Fibroblast of lung (primary cell): ENCODE data around the gene PLK2. TPM values are rescaled to one million over a fixed set of nuclear protein-coding genes. Genes with fewer than 3 reads are reported as not detected.

Experiments used
- DNase-seq, 2 donors: peaks; one replicate each; pipeline versions ENCODE4 v3.0.0 to v3.0.0-alpha.2; 2010; ENCODE audit warnings: low read depth in 2 of 2
- H2AFZ ChIP-seq: 2 replicates; pipeline ENCODE4 v1.5.1; 2012; ENCODE audit warnings: low read length, control low read depth, inconsistent platforms
- H3K27ac ChIP-seq: 2 replicates; pipeline ENCODE4 v1.5.1; 2011; ENCODE audit warnings: low read length, control low read depth; ENCODE audit not compliant: insufficient read depth
- H3K27me3 ChIP-seq: 2 replicates; pipeline ENCODE4 v1.5.1; 2011; ENCODE audit warnings: mild to moderate bottlenecking, low read length; ENCODE audit not compliant: control insufficient read depth, insufficient read depth
- H3K36me3 ChIP-seq: 2 replicates; pipeline ENCODE4 v1.5.1; 2011; ENCODE audit warnings: low read length; ENCODE audit not compliant: control insufficient read depth, insufficient read depth
- H3K4me1 ChIP-seq: 2 replicates; pipeline ENCODE4 v1.5.1; 2011; ENCODE audit warnings: low read length; ENCODE audit not compliant: control insufficient read depth, insufficient read depth; ENCODE audit errors: extremely low read depth
- H3K4me2 ChIP-seq: 2 replicates; pipeline ENCODE4 v1.5.1; 2011; ENCODE audit warnings: low read length, control low read depth; ENCODE audit not compliant: insufficient read depth; ENCODE audit errors: extremely low read depth
- H3K4me3 ChIP-seq, 4 experiments: fragments of 200-600 bp in 1 of 4; sonication (generic) in 1 of 4; replicated peaks in 1 of 4; 2 replicates each; pipeline ENCODE4 v1.5.1; 2011 to 2016; ENCODE audit warnings: low read length in 4 of 4, low read depth in 3 of 4, mild to moderate bottlenecking in 3 of 4, control low read depth in 2 of 4, inconsistent platforms in 1 of 4, mixed read lengths in 1 of 4; ENCODE audit not compliant: insufficient read depth in 1 of 4; ENCODE audit errors: control extremely low read depth in 1 of 4
- H3K79me2 ChIP-seq: 2 replicates; pipeline ENCODE4 v1.5.1; 2012; ENCODE audit warnings: mild to moderate bottlenecking, low read length, inconsistent platforms; ENCODE audit not compliant: control insufficient read depth, insufficient read depth
- H3K9ac ChIP-seq: 2 replicates; pipeline ENCODE4 v1.5.1; 2011; ENCODE audit warnings: mild to moderate bottlenecking, low read length, control low read depth; ENCODE audit not compliant: insufficient read depth
- H3K9me3 ChIP-seq: 2 replicates; pipeline ENCODE4 v1.5.1; 2012; ENCODE audit warnings: low read depth, low read length; ENCODE audit not compliant: control insufficient read depth, insufficient read depth
- H4K20me1 ChIP-seq: 2 replicates; pipeline ENCODE4 v1.5.1; 2011; ENCODE audit warnings: low read length; ENCODE audit not compliant: control insufficient read depth, insufficient read depth; ENCODE audit errors: extremely low read depth
- CTCF ChIP-seq, 2 donors: IDR thresholded peaks in 1 of 2; conservative IDR thresholded peaks in 1 of 2; 1 replicate in 1 of 2; 2 replicates in 1 of 2; pipeline ENCODE4 v1.5.1; 2011 to 2012; ENCODE audit warnings: low read length in 2 of 2, control low read depth in 1 of 2, inconsistent platforms in 1 of 2, low read depth in 1 of 2, mild to moderate bottlenecking in 1 of 2
- EZH2 ChIP-seq: IDR thresholded peaks from 2 replicates; pipeline ENCODE4 v1.5.1; 2012; ENCODE audit warnings: low read length, control low read depth, mild to moderate bottlenecking; ENCODE audit errors: missing control alignments
- polyA plus RNA-seq, 2 donors: library from polyadenylated mRNA; depleted of rRNA in 1 of 2; stranded (reverse) in 1 of 2; unstranded in 1 of 2; fragments of >200 nt; gene quantifications; 2 replicates each; pipeline ENCODE4 v1.2.1, GENCODE V29; 2011 to 2012; ENCODE audit warnings: missing spikeins in 1 of 2
- total RNA-seq: library from RNA; depleted of rRNA; stranded (reverse); fragments of >200 nt; gene quantifications from 2 replicates; pipeline ENCODE4 v1.2.1, GENCODE V29; 2014

Gene PLK2
- total and polyA plus RNA-seq, 2 donors (not counting 1 experiment from before 2014, with no cell fraction given): 26.8 to 983 TPM

DNA sequence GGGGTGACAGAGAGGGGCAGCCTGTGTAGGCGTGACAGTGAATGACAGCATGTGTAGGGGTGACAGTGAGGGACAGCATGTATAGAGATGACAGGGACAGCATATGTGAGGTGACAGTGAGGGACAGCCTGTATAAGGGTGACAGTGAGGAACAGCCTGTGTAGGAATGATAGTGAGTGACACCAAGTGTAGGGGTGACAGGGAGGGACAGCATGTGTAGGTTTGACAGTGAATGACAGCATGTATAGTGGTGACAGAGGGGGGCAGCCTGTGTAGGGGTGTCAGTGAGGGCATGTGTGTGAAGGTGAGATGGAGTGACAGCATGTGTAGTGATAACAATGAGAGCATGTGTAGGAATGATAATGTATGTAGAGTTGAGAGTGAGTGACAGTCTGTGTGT lies 22.6 kb upstream of the PLK2 start:
- Histone ChIP-seq H2AFZ (no peak overlapping the region), H4K20me1 (no peaks in the 10 kb centered on the region), H3K27ac (no peak overlapping the region), H3K4me2 (no peak overlapping the region), H3K9ac (no peak overlapping the region), H3K79me2 (no peaks in the 10 kb centered on the region), H3K36me3 (no peaks in the 10 kb centered on the region), H3K9me3 (no peaks in the 10 kb centered on the region), H3K4me3 (no peak overlapping the region), H3K27me3 (no peaks in the 10 kb centered on the region), H3K4me1 (no peaks in the 10 kb centered on the region)
- DNase-seq: no peak
- no peak for TF ChIP-seq EZH2
- TF ChIP-seq CTCF (conservative IDR thresholded peaks at IDR 0.05 in 1 of 2, IDR thresholded peaks at IDR 0.05 in 1 of 2; ENCODE audit: low read depth in 1 of 2, low read length in 2 of 2): no peak

DNA sequence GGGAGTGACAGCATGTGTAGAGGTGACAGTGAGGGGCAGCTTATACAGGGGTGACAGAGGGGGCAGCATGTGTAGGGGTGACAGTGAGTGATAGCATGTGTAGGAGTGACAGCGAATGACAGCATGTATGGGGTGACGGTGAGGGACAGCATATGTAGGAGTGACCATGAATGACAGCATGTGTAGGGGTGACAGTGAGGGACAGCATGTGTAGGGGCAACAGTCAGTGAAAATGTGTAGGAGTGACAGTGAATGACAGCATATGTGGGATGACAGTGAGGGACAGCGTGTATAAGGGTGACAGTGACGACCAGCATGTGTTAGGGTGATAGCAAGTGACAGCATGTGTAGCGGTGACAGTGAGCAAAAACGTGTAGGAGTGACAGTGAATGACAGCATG lies 21.9 kb upstream of the PLK2 start:
- Histone ChIP-seq H3K4me3 (no peak overlapping the region), H3K9ac (no peak overlapping the region), H3K79me2 (no peaks in the 10 kb centered on the region), H3K4me2 (no peak overlapping the region), H3K27ac (no peak overlapping the region), H4K20me1 (no peaks in the 10 kb centered on the region), H3K9me3 (no peaks in the 10 kb centered on the region), H2AFZ (no peak overlapping the region), H3K36me3 (no peaks in the 10 kb centered on the region), H3K4me1 (no peaks in the 10 kb centered on the region), H3K27me3 (no peaks in the 10 kb centered on the region)
- DNase-seq: no peak
- TF ChIP-seq EZH2 (no peak), CTCF (conservative IDR thresholded peaks at IDR 0.05 in 1 of 2, IDR thresholded peaks at IDR 0.05 in 1 of 2; ENCODE audit: low read depth in 1 of 2, low read length in 2 of 2) (no peak)

DNA sequence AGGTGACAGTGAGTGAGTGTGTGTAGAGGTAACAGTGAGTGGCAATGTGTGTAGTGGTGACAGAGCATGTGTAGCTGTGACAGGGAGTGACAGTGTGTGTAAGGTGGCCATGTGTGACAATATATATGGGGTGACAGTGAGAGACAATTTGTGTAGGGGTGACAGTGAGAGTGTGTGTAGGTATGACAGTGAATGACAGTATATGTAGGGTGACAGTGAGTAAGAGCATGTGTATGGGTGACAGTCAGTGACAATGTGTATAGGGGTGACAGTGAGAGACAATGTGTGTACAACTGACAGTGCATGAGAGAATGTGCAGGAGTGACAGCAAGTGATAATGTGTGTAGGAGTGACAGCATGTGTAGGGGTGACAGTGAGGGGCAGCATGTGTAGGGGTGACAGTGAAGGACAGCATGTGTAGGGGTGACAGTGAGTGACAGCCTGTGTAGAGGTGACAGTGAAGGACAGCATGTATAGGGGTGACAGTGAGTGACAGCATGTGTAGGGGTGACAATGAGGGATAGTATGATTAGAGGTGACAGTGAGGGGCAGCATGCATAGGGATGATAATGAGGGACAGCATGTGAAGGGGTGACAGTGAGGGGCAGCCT lies 21.3 kb upstream of the PLK2 start:
- Histone ChIP-seq H3K36me3 (no peaks in the 10 kb centered on the region), H3K27me3 (no peaks in the 10 kb centered on the region), H4K20me1 (no peaks in the 10 kb centered on the region), H3K79me2 (no peaks in the 10 kb centered on the region), H3K4me3 (no peak overlapping the region), H3K4me1 (no peaks in the 10 kb centered on the region), H3K9me3 (no peaks in the 10 kb centered on the region), H3K4me2 (no peak overlapping the region), H3K27ac (no peak overlapping the region), H3K9ac (no peak overlapping the region), H2AFZ (no peak overlapping the region)
- DNase-seq: no peak
- TF ChIP-seq EZH2: no peak
- TF ChIP-seq CTCF (conservative IDR thresholded peaks at IDR 0.05 in 1 of 2, IDR thresholded peaks at IDR 0.05 in 1 of 2; ENCODE audit: low read depth in 1 of 2, low read length in 2 of 2): no peak
